Adipocyte (in vitro differentiated cells): ENCODE measurements around the gene FAM72B.
"Not testable (repeated sequence)": the region's sequence is repeated elsewhere in the genome, so short reads cannot be mapped to it uniquely, and the experiment has no call there.

ENCODE experiments used
- DNase-seq: peaks from one replicate; pipeline ENCODE4 v3.0.0-alpha.2; 2015; ENCODE audit warnings: low read depth
- H3K27me3 ChIP-seq: replicated peaks from 2 replicates; pipeline ENCODE4 v1.7.0; 2013; ENCODE audit warnings: mild to moderate bottlenecking, low read length, moderate library complexity; ENCODE audit not compliant: control insufficient read depth, insufficient read depth
- H3K36me3 ChIP-seq: 2 replicates; pipeline ENCODE4 v1.7.0; 2013; ENCODE audit warnings: low read length, mild to moderate bottlenecking, moderate library complexity; ENCODE audit not compliant: control insufficient read depth, insufficient read depth, severe bottlenecking
- H3K4me1 ChIP-seq: 2 replicates; pipeline ENCODE4 v1.7.0; 2013; ENCODE audit warnings: mild to moderate bottlenecking, low read length, moderate library complexity; ENCODE audit not compliant: control insufficient read depth, insufficient read depth
- H3K4me3 ChIP-seq: 2 replicates; pipeline ENCODE4 v1.7.0; 2013; ENCODE audit warnings: mild to moderate bottlenecking, low read length, moderate library complexity
- H3K9ac ChIP-seq: 2 replicates; pipeline ENCODE4 v1.7.0; 2013; ENCODE audit warnings: mild to moderate bottlenecking, low read length, moderate library complexity
- H3K9me3 ChIP-seq: 2 replicates; pipeline ENCODE4 v1.7.0; 2013; ENCODE audit warnings: mild to moderate bottlenecking, low read length, moderate library complexity; ENCODE audit not compliant: control insufficient read depth

FAM72B gene

GRCh38 chr1:121214544-121215156 lies 30.5 kb upstream of the FAM72B start:
- H3K9ac ChIP-seq, DNase-seq, H3K9me3 ChIP-seq, H3K4me1 ChIP-seq, H3K4me3 ChIP-seq, H3K27me3 ChIP-seq, H3K36me3 ChIP-seq: not testable (repeated sequence)

GRCh38 chr1:121213491-121213890 lies 29.4 kb upstream of the FAM72B start:
- not testable (repeated sequence) for H3K4me3 ChIP-seq, H3K9ac ChIP-seq, H3K9me3 ChIP-seq, DNase-seq, H3K27me3 ChIP-seq, H3K36me3 ChIP-seq, H3K4me1 ChIP-seq

DNA sequence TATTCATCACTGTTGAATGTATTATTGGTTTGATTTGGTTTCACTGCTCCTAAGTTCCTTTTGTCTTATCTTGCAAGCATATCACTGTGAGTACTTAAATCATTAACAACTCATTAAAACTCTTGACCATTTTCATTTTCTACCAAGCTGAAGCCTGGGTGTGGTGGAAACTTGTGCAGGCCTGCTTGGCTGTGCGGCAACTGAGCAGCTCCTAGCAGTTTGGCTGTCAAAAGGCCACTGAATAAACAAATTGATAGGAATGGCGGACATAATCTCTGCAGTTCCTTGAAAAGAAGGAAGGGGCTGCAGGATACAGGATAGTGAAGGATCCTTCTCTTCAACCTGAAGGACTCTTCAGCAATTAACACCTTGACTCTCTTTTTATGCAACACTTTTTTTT lies 26.6 kb upstream of the FAM72B start:
- H3K27me3 ChIP-seq, DNase-seq, H3K4me1 ChIP-seq, H3K9me3 ChIP-seq, H3K36me3 ChIP-seq, H3K9ac ChIP-seq, H3K4me3 ChIP-seq: not testable (repeated sequence)

DNA sequence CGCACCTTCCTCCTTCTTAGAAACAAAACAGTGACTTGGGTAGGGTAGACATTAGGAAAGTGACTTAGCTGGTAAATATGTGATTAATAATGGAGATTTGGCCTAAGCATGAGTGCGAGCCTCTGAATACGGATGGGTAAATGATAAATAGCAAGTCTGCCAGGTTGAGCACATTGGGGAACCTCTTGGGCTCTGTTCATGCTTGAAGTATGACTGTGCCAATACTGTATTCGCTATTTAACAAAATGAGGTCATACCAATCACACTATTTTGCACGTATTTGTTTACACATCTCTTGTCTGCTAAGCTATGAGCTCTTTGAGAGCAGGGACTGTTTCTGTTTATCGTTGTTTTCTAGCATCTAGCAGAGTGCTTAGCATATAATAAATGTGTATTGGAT lies 24.2 kb upstream of the FAM72B start:
- not testable (repeated sequence) for H3K4me3 ChIP-seq, DNase-seq, H3K9ac ChIP-seq, H3K27me3 ChIP-seq, H3K4me1 ChIP-seq, H3K9me3 ChIP-seq, H3K36me3 ChIP-seq

GRCh38 chr1:121207328-121207727 lies 23.2 kb upstream of the FAM72B start:
- DNase-seq, H3K9me3 ChIP-seq, H3K4me3 ChIP-seq, H3K4me1 ChIP-seq, H3K9ac ChIP-seq, H3K36me3 ChIP-seq, H3K27me3 ChIP-seq: not testable (repeated sequence)

- H3K9me3 ChIP-seq, H3K9ac ChIP-seq, DNase-seq, H3K36me3 ChIP-seq, H3K4me1 ChIP-seq, H3K27me3 ChIP-seq, H3K4me3 ChIP-seq: not testable (repeated sequence)
Measured at GRCh38 chr1:121205786-121206711, 21.9 kb upstream of the FAM72B start.

- DNase-seq, H3K4me3 ChIP-seq, H3K9ac ChIP-seq, H3K36me3 ChIP-seq, H3K9me3 ChIP-seq, H3K27me3 ChIP-seq, H3K4me1 ChIP-seq: not testable (repeated sequence)
Measured at GRCh38 chr1:121202986-121203385, 18.8 kb upstream of the FAM72B start.

- H3K36me3 ChIP-seq, H3K27me3 ChIP-seq, H3K9me3 ChIP-seq, H3K4me3 ChIP-seq, H3K9ac ChIP-seq, H3K4me1 ChIP-seq: not testable (repeated sequence)
- peak; percentile 41 for DNase-seq
Measured at GRCh38 chr1:121200985-121201981, 17.1 kb upstream of the FAM72B start.

- not testable (repeated sequence) for H3K9me3 ChIP-seq, H3K4me1 ChIP-seq, H3K4me3 ChIP-seq, DNase-seq, H3K9ac ChIP-seq, H3K36me3 ChIP-seq, H3K27me3 ChIP-seq
Measured at GRCh38 chr1:121200232-121200631, 16.1 kb upstream of the FAM72B start.

DNA sequence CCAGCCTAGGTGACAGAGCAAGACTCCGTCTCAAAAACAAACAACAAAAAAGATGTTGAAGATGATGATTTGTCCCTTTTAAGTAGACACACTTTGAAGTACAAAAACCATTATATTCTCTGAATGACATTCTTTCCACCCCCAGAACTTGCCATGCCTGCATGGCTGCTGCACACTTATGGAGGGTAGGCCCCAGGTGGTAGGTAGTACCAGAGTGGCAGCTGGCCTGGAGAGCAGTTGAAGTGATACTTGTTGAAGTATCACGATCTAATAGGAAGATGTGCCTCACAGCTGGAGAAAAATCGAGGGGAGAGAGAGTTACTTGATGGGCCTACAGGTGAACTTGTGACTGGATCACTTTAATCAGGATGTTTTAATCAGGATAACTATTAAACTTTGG lies 15.6 kb upstream of the FAM72B start:
- not testable (repeated sequence) for H3K36me3 ChIP-seq, H3K4me1 ChIP-seq, H3K4me3 ChIP-seq, H3K9me3 ChIP-seq, H3K9ac ChIP-seq, H3K27me3 ChIP-seq, DNase-seq
